DND-41 (cell line): Measurements from ENCODE around the gene ULBP3.
"Not testable (repeated sequence)": the region's sequence is repeated elsewhere in the genome, so short reads cannot be mapped to it uniquely, and the experiment has no call there.

Source experiments
- ATAC-seq: fragments of 200-7000 bp; cut with Tn5 transposase; 3 replicates; pipeline ENCODE4 v1.9.1; 2021; ENCODE audit warnings: low read depth; ENCODE audit not compliant: insufficient read depth
- DNase-seq: peaks from one replicate; pipeline ENCODE4 v3.0.0-alpha.2; 2020
- H2AFZ ChIP-seq: 2 replicates; pipeline ENCODE4 v1.6.0; 2012; ENCODE audit warnings: low read depth, low read length
- H3K27ac ChIP-seq: 2 replicates; pipeline ENCODE4 v1.5.1; 2012; ENCODE audit warnings: low read length, inconsistent platforms
- H3K27me3 ChIP-seq: fragments of 200-600 bp; sonication (generic); 2 replicates; pipeline ENCODE4 v1.6.0; 2012; ENCODE audit warnings: low read length, mild to moderate bottlenecking, inconsistent platforms; ENCODE audit not compliant: insufficient read depth, poor library complexity
- H3K36me3 ChIP-seq: 2 replicates; pipeline ENCODE4 v1.5.1; 2012; ENCODE audit warnings: low read length, inconsistent platforms; ENCODE audit not compliant: insufficient read depth
- H3K4me1 ChIP-seq: 2 replicates; pipeline ENCODE4 v1.5.1; 2012; ENCODE audit warnings: mild to moderate bottlenecking, low read length; ENCODE audit not compliant: insufficient read depth
- H3K4me2 ChIP-seq: 2 replicates; pipeline ENCODE4 v1.6.0; 2012; ENCODE audit warnings: mild to moderate bottlenecking, moderate library complexity, low read length, inconsistent platforms; ENCODE audit not compliant: insufficient read depth
- H3K4me3 ChIP-seq, 2 experiments: fragments of 200-600 bp in 1 of 2; shearing (Covaris generic) in 1 of 2; 2 replicates each; pipeline ENCODE4 v1.5.1; 2012 to 2016; ENCODE audit warnings: inconsistent platforms in 2 of 2, low read length in 2 of 2, mild to moderate bottlenecking in 2 of 2, low read depth in 1 of 2, moderate library complexity in 1 of 2
- H3K79me2 ChIP-seq: 2 replicates; pipeline ENCODE4 v1.6.0; 2012; ENCODE audit warnings: low read length, inconsistent platforms; ENCODE audit not compliant: insufficient read depth
- H3K9ac ChIP-seq: 2 replicates; pipeline ENCODE4 v1.6.0; 2012; ENCODE audit warnings: low read depth, mild to moderate bottlenecking, inconsistent platforms, low read length, moderate library complexity
- H3K9me3 ChIP-seq: 2 replicates; pipeline ENCODE4 v1.5.1; 2012; ENCODE audit warnings: low read length, moderate library complexity, mild to moderate bottlenecking, inconsistent platforms; ENCODE audit not compliant: insufficient read depth, severe bottlenecking
- H4K20me1 ChIP-seq: 2 replicates; pipeline ENCODE4 v1.6.0; 2012; ENCODE audit warnings: low read length; ENCODE audit not compliant: insufficient read depth
- EZH2 ChIP-seq: IDR thresholded peaks from 3 replicates; pipeline ENCODE4 v1.6.1; 2012; ENCODE audit warnings: borderline replicate concordance, low read depth, mild to moderate bottlenecking, moderate library complexity, low read length, inconsistent platforms; ENCODE audit not compliant: severe bottlenecking
- TF ChIP-seq, protein P1 (sequence below): IDR thresholded peaks from 2 replicates; pipeline ENCODE4 v1.5.1; 2012; ENCODE audit warnings: borderline replicate concordance, low read length, moderate library complexity, mild to moderate bottlenecking; ENCODE audit not compliant: poor library complexity, severe bottlenecking; ENCODE audit errors: extremely low read depth

Gene ULBP3

GRCh38 chr6:150065083-150065482 is 3.8 kb downstream of the ULBP3 start:
- Histone ChIP-seq H3K79me2 (no peaks in the 10 kb centered on the region), H3K27ac (no peak overlapping the region), H3K36me3 (no peaks in the 10 kb centered on the region), H3K4me1 (no peaks in the 10 kb centered on the region), H3K27me3 (peaks cover 25% of the 10 kb centered on the region), H3K9me3 (no peaks in the 10 kb centered on the region), H3K4me2 (no peak overlapping the region), H3K4me3 (no peak overlapping the region), H2AFZ (no peak overlapping the region), H3K9ac (no peak overlapping the region), H4K20me1 (peaks cover 9% of the 10 kb centered on the region; the same call in 1 of the 2 replicates)
- ATAC-seq (no peak), DNase-seq (no peak)
- TF ChIP-seq, protein P1, sequence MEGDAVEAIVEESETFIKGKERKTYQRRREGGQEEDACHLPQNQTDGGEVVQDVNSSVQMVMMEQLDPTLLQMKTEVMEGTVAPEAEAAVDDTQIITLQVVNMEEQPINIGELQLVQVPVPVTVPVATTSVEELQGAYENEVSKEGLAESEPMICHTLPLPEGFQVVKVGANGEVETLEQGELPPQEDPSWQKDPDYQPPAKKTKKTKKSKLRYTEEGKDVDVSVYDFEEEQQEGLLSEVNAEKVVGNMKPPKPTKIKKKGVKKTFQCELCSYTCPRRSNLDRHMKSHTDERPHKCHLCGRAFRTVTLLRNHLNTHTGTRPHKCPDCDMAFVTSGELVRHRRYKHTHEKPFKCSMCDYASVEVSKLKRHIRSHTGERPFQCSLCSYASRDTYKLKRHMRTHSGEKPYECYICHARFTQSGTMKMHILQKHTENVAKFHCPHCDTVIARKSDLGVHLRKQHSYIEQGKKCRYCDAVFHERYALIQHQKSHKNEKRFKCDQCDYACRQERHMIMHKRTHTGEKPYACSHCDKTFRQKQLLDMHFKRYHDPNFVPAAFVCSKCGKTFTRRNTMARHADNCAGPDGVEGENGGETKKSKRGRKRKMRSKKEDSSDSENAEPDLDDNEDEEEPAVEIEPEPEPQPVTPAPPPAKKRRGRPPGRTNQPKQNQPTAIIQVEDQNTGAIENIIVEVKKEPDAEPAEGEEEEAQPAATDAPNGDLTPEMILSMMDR = no peak

DNA sequence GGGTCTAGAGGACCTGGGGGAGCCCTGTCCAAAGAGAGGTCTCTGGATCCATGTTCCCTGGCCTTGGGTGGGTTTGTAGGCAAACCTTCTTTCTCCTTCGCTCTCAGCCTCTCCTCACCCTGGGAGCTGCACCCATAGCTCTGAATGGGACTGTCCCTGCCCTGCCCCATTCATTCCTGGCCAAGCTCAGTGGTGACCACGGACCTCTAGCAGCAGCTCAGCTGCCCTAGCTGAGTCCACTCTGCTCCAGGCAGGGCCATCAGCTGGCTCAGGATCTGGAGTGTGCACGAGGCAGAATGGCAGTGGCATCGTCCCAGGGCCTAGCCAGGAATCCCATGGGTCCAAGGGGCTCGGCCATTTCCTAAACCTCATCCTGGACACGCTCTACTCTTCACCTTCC is 5.3 kb downstream of the ULBP3 start:
- no peaks in the 10 kb centered on the region for H3K79me2 ChIP-seq
- ATAC-seq = no peak

DNA sequence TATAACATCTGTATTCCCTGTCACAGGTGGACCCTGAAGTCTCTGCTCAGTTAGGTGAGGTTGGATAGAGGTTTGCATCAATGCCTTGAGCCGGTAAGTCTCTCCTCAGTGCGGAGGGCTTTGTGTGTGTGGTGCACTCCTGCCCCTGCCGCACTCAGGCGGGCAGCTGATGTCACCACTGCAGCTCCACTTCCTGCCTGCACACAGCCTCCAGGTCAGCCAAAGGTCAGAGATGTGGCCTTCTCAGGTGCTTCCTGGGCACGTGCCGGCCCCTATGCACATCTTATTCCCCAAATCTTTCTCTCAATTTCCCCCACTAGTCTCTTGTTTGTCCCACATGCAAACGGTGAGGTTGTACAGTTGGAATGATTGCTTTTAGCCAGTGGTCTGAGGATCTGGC is 8.9 kb downstream of the ULBP3 start:
- H3K36me3 ChIP-seq, H3K9me3 ChIP-seq, H3K79me2 ChIP-seq, H3K4me3 ChIP-seq, DNase-seq, H3K9ac ChIP-seq, H2AFZ ChIP-seq, H3K4me1 ChIP-seq, H3K4me2 ChIP-seq, H3K27ac ChIP-seq, H4K20me1 ChIP-seq: not testable (repeated sequence)
- ATAC-seq = peak; percentile 48; the same call in 1 of the 3 replicates
- peaks cover 37% of the 10 kb centered on the region for H3K27me3 ChIP-seq

More for the DNA sequence above, 5.3 kb downstream of the ULBP3 start:
- Histone ChIP-seq H3K4me3 (no peak overlapping the region), H3K9ac (no peak overlapping the region), H2AFZ (no peak overlapping the region), H3K4me2 (no peak overlapping the region), H3K4me1 (no peaks in the 10 kb centered on the region), H3K27ac (no peak overlapping the region), H4K20me1 (peaks cover 9% of the 10 kb centered on the region; the same call in 1 of the 2 replicates), H3K9me3 (no peaks in the 10 kb centered on the region), H3K36me3 (no peaks in the 10 kb centered on the region), H3K27me3 (peaks cover 25% of the 10 kb centered on the region)
- TF ChIP-seq, protein P1 = no peak
- no peak for TF ChIP-seq EZH2
- DNase-seq = no peak

DNA sequence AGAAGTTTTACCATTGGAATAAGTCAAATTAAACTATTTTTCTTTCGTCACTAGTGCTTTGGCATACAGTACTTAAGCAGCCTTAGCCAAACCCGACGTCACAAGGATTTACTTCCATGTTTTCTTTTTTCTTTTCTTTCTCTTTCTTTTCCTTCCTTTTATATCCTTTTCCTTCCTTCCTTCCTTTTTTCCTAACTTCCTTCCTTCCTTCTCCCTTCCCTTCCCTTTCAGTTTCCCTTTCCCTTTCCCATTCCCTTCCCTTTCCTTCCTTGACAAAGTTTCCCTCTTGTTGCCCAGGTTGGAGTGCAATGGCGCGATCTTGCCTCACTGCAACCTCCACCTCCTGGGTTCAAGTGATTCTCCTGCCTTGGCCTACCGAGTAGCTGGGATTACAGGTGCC is 9.9 kb downstream of the ULBP3 start:
- H3K27ac ChIP-seq = no peak overlapping the region
- peaks cover 43% of the 10 kb centered on the region for H3K27me3 ChIP-seq
- DNase-seq = no peak

More for the DNA sequence above, 9.9 kb downstream of the ULBP3 start:
- H2AFZ ChIP-seq = no peak overlapping the region
- H3K36me3 ChIP-seq = no peaks in the 10 kb centered on the region
- H3K9me3 ChIP-seq = no peaks in the 10 kb centered on the region
- no peak overlapping the region for H3K4me2 ChIP-seq
- no peak overlapping the region for H3K4me3 ChIP-seq
- no peak for ATAC-seq
- H3K4me1 ChIP-seq = no peaks in the 10 kb centered on the region
- no peak for TF ChIP-seq EZH2
- TF ChIP-seq, protein P1 = no peak
- no peaks in the 10 kb centered on the region for H3K79me2 ChIP-seq
- no peaks in the 10 kb centered on the region; the same call in 1 of the 2 replicates for H4K20me1 ChIP-seq
- H3K9ac ChIP-seq = no peak overlapping the region
